Renal cortex interstitium (tissue), 11 donors: ENCODE measurements around the gene MT1E. TPM values are rescaled to one million over a fixed set of nuclear protein-coding genes. Genes with fewer than 3 reads are reported as not detected.
A peak's percentile ranks its signal among the peaks of the same experiment; 100 is the strongest.
"Not testable (repeated sequence)": the region's sequence is repeated elsewhere in the genome, so short reads cannot be mapped to it uniquely, and the experiment has no call there.

ENCODE experiments used
- DNase-seq, 11 donors: peaks; one replicate each; pipeline ENCODE4 v3.0.0-alpha.2; 2013; ENCODE audit warnings: low read depth in 9 of 11, low spot score in 4 of 11; ENCODE audit errors: extremely low read depth in 1 of 11
- polyA plus RNA-seq, 3 donors: library from polyadenylated mRNA; unstranded; fragments of 120-200 nt; gene quantifications; one replicate each; pipeline ENCODE4 v1.2.1, GENCODE V29; 2013; ENCODE audit not compliant: insufficient read length in 3 of 3

Gene MT1E
- polyA plus RNA-seq, 3 donors = 16.0 to 23.9 (median 17.3) TPM

- peak in 3 of 11 donors; percentile 51 to 62 (median 54) for DNase-seq
These were observed 8.1 kb upstream of the MT1E start for GRCh38 chr16:56617212-56618085.

- no peak for DNase-seq
These were observed 7.4 kb upstream of the MT1E start for GRCh38 chr16:56618138-56618537.

- no peak for DNase-seq
These were observed 5.2 kb upstream of the MT1E start for GRCh38 chr16:56620339-56620897.

GRCh38 chr16:56621665-56622445 is 3.7 kb upstream of the MT1E start:
- DNase-seq = not testable (repeated sequence)

GRCh38 chr16:56623184-56623583 is 2.4 kb upstream of the MT1E start:
- DNase-seq = not testable (repeated sequence)

- no peak for DNase-seq
These were observed 1.9 kb upstream of the MT1E start for GRCh38 chr16:56623637-56624036.

GRCh38 chr16:56625943-56626654 is 518 bp downstream of the MT1E start:
- DNase-seq = no peak

- no peak for DNase-seq
These were observed 1.1 kb downstream of the MT1E start for GRCh38 chr16:56626685-56627084.

- no peak for DNase-seq
These were observed 3.1 kb downstream of the MT1E start for GRCh38 chr16:56628486-56629350.

GRCh38 chr16:56629531-56629930 is 4.0 kb downstream of the MT1E start:
- DNase-seq = no peak

- DNase-seq = no peak
These were observed 4.6 kb downstream of the MT1E start for GRCh38 chr16:56630134-56630533.

GRCh38 chr16:56631197-56631596 is 5.6 kb downstream of the MT1E start:
- DNase-seq = no peak

GRCh38 chr16:56631832-56632155 is 6.2 kb downstream of the MT1E start:
- no peak for DNase-seq

GRCh38 chr16:56632156-56632847 is 6.7 kb downstream of the MT1E start, which contains the start of gene MT1M:
MT1M (plus strand) TSS chr16:56632659; CDS start chr16:56632732, 73 bp downstream.
- DNase-seq = no peak

- DNase-seq = no peak
These were observed 7.3 kb downstream of the MT1E start for GRCh38 chr16:56632848-56633365.

- DNase-seq = no peak
These were observed 8.0 kb downstream of the MT1E start for GRCh38 chr16:56633535-56633934.

GRCh38 chr16:56634715-56635440 is 9.3 kb downstream of the MT1E start:
- no peak for DNase-seq
